ENCODE measurements around the gene SLC1A2. TPM values are rescaled to one million over a fixed set of nuclear protein-coding genes. Genes with fewer than 3 reads are reported as not detected.

The SLC1A2 gene
- total RNA-seq, 4 donors from 2014 or later = 0.05 to 1.2 (median 0.54) TPM

- DNase-seq = no peak
- H3K9me3 ChIP-seq = no peaks in the 10 kb centered on the region
- H3K36me3 ChIP-seq = no peaks in the 10 kb centered on the region
- H3K4me1 ChIP-seq = peaks cover 13 to 26% of the 10 kb centered on the region in 2 donors
- TF ChIP-seq POLR2A (IDR thresholded peaks at IDR 0.05) (no peak), CTCF (IDR thresholded peaks at IDR 0.05) (no peak)
- intact Hi-C loops (cut with DNase I) = no loop called here
- H3K27me3 ChIP-seq = no peaks in the 10 kb centered on the region
- WGBS, 2 donors = 92 to 95% methylated on average over 3 of the region's 3 CpGs
- H3K27ac ChIP-seq = no peak overlapping the region
- no peak overlapping the region for H3K4me3 ChIP-seq (replicated peaks in 1 of 3)
Measured at GRCh38 chr11:35271031-35271430, 148.3 kb downstream of the SLC1A2 start.

- Histone ChIP-seq H3K36me3 (no peaks in the 10 kb centered on the region), H3K4me1 (peaks cover 16 to 24% of the 10 kb centered on the region in 2 donors), H3K27me3 (no peaks in the 10 kb centered on the region), H3K27ac (no peak overlapping the region), H3K4me3 (replicated peaks in 1 of 3) (no peak overlapping the region), H3K9me3 (no peaks in the 10 kb centered on the region)
- DNase-seq = no peak
- intact Hi-C loops (cut with DNase I) = no loop called here
- 24 to 30% methylated on average over 1 of the region's 1 CpG for WGBS, 2 donors
- TF ChIP-seq POLR2A (IDR thresholded peaks at IDR 0.05) = no peak
- TF ChIP-seq CTCF (IDR thresholded peaks at IDR 0.05) = no peak
Measured at GRCh38 chr11:35270342-35270741, 149.0 kb downstream of the SLC1A2 start.

- intact Hi-C loops (cut with DNase I) = no loop called here
- no peak overlapping the region for H3K27ac ChIP-seq
- peaks cover 8 to 13% of the 10 kb centered on the region in 2 donors for H3K4me1 ChIP-seq
- WGBS, 2 donors = 91 to 94% methylated on average over 2 of the region's 2 CpGs
- no peak for TF ChIP-seq CTCF (IDR thresholded peaks at IDR 0.05)
- no peak for TF ChIP-seq POLR2A (IDR thresholded peaks at IDR 0.05)
- DNase-seq = no peak
- H3K4me3 ChIP-seq (replicated peaks in 1 of 3) = no peak overlapping the region
- no peaks in the 10 kb centered on the region for H3K36me3 ChIP-seq
- no peaks in the 10 kb centered on the region for H3K9me3 ChIP-seq
- H3K27me3 ChIP-seq = no peaks in the 10 kb centered on the region
Measured at GRCh38 chr11:35267504-35267903, 151.9 kb downstream of the SLC1A2 start.

- no peak for DNase-seq
- TF ChIP-seq CTCF (IDR thresholded peaks at IDR 0.05) (no peak), POLR2A (IDR thresholded peaks at IDR 0.05) (no peak)
- Histone ChIP-seq H3K36me3 (no peaks in the 10 kb centered on the region), H3K9me3 (no peaks in the 10 kb centered on the region), H3K4me1 (peaks cover 8 to 13% of the 10 kb centered on the region in 2 donors), H3K4me3 (replicated peaks in 1 of 3) (no peak overlapping the region), H3K27me3 (no peaks in the 10 kb centered on the region), H3K27ac (peak overlapping the region in 1 of 3 donors; percentile 8)
- 86% methylated on average over 3 of the region's 3 CpGs for WGBS, 2 donors
- intact Hi-C loops (cut with DNase I) = no loop called here
Measured at GRCh38 chr11:35265755-35266454, 153.5 kb downstream of the SLC1A2 start.

- no peaks in the 10 kb centered on the region for H3K36me3 ChIP-seq
- H3K27ac ChIP-seq = no peak overlapping the region
- no peak for TF ChIP-seq CTCF (IDR thresholded peaks at IDR 0.05)
- TF ChIP-seq POLR2A (IDR thresholded peaks at IDR 0.05) = no peak
- intact Hi-C loops (cut with DNase I) = no loop called here
- H3K27me3 ChIP-seq = no peaks in the 10 kb centered on the region
- H3K4me1 ChIP-seq = peaks cover 6 to 13% of the 10 kb centered on the region in 2 donors
- no peak overlapping the region for H3K4me3 ChIP-seq (replicated peaks in 1 of 3)
- H3K9me3 ChIP-seq = no peaks in the 10 kb centered on the region
- DNase-seq = no peak
Measured at GRCh38 chr11:35262735-35263134, 156.6 kb downstream of the SLC1A2 start.

All from thyroid gland (tissue), 4 donors.